Measurements from ENCODE around the gene GBGT1. TPM values are rescaled to one million over a fixed set of nuclear protein-coding genes. Genes with fewer than 3 reads are reported as not detected.
A peak's percentile ranks its signal among the peaks of the same experiment; 100 is the strongest.

GBGT1 gene
- total and polyA plus RNA-seq, 9 of the 15 experiments (the other 6 are each of a cell fraction or from before 2014, with no cell fraction given): 0.55 to 25.8 (median 13.7) TPM

- TF ChIP-seq POU5F1 (IDR thresholded peaks at IDR 0.05; ENCODE audit: borderline replicate concordance, low read depth, low read length, partially characterized antibody): no peak
- no peak for TF ChIP-seq ZNF347 (CRISPR knock-in tag; IDR thresholded peaks at IDR 0.05; ENCODE audit: low read depth)
- no peak for TF ChIP-seq STAT5B (CRISPR knock-in tag; IDR thresholded peaks at IDR 0.05)
- TF ChIP-seq GTF2E2 (tag; IDR thresholded peaks at IDR 0.05): no peak
- TF ChIP-seq REST (IDR thresholded peaks at IDR 0.05; ENCODE audit: borderline replicate concordance): no peak
- peak; percentile 62; the same call in 1 of the 2 replicates for TF ChIP-seq REST (CRISPR knock-in tag; IDR thresholded peaks at IDR 0.05; ENCODE audit: low read depth)
- no peak for TF ChIP-seq SMAD1 (IDR thresholded peaks at IDR 0.05; ENCODE audit: low read depth, low read length, partially characterized antibody)
- no peak for TF ChIP-seq ZNF551 (CRISPR knock-in tag; IDR thresholded peaks at IDR 0.05)
- TF ChIP-seq HMG20B (CRISPR knock-in tag; IDR thresholded peaks at IDR 0.05): no peak
- 0 out of 2 replicates have a peak, but pooled peaks have one; percentile 33 for TF ChIP-seq E2F3 (CRISPR knock-in tag; IDR thresholded peaks at IDR 0.05)
- TF ChIP-seq RB1 (IDR thresholded peaks at IDR 0.05; ENCODE audit: low read depth): peak; percentile 35; the same call in 1 of the 2 replicates
- peak; percentile 57; the same call in 1 of the 2 replicates for TF ChIP-seq PHF8 (IDR thresholded peaks at IDR 0.05; ENCODE audit: borderline replicate concordance, low read length)
- TF ChIP-seq ZBTB11 (CRISPR knock-in tag; IDR thresholded peaks at IDR 0.05): peak in 1 of 3 experiments; percentile 79; a peak in 2 of 6 replicates
Measured at GRCh38 chr9:133120501-133121197, 43.1 kb downstream of the GBGT1 start (continued).

All from K562 (cell line).